Measurements from ENCODE around the gene STXBP1.

GRCh38 chr9:127673234-127673633, 61.2 kb downstream of the STXBP1 start:
- TF ChIP-seq CTCF (IDR thresholded peaks at IDR 0.05 in 2 of 3, conservative IDR thresholded peaks at IDR 0.05 in 1 of 3; ENCODE audit: borderline replicate concordance in 1 of 3, insufficient read depth in 1 of 3, low read depth in 2 of 3, low read length in 2 of 3) (no peak), CBX3 (IDR thresholded peaks at IDR 0.05; ENCODE audit: low read depth) (no peak), POLR2A (IDR thresholded peaks at IDR 0.05; ENCODE audit: borderline replicate concordance, extremely low read depth, insufficient read depth, insufficient read length) (no peak), YY1 (IDR thresholded peaks at IDR 0.05; ENCODE audit: extremely low read depth, insufficient replicate concordance, low read depth, low read length) (no peak)
